A549 (cell line): ENCODE results near the gene RUSF1.

Experiments
- BHLHE40 ChIP-seq: IDR thresholded peaks from 2 replicates; pipeline ENCODE4 v1.6.1; 2012; ENCODE audit warnings: low read depth, low read length, inconsistent platforms
- CHD2 ChIP-seq: fragments of 150-350 bp; IDR thresholded peaks from 2 replicates; pipeline ENCODE4 v1.6.1; 2014; ENCODE audit warnings: low read length; ENCODE audit not compliant: partially characterized antibody
- EP300 ChIP-seq, 2 experiments: fragments of >200 bp; sonication (Bioruptor Twin); formaldehyde crosslinking; IDR thresholded peaks; 2 replicates in 1 of 2; 3 replicates in 1 of 2; pipeline ENCODE4 v1.6.1; 2016 to 2017
- MAFK ChIP-seq: fragments of 450-650 bp; IDR thresholded peaks from 2 replicates; pipeline ENCODE4 v1.6.1; 2014; ENCODE audit not compliant: partially characterized antibody
- MAZ ChIP-seq: fragments of 150-350 bp; IDR thresholded peaks from 2 replicates; pipeline ENCODE4 v1.6.1; 2014; ENCODE audit warnings: antibody characterized with exemption, low read depth, low read length, borderline replicate concordance
- MYC ChIP-seq: IDR thresholded peaks from 2 replicates; pipeline ENCODE4 v1.6.1; 2012; ENCODE audit warnings: mild to moderate bottlenecking, inconsistent platforms, low read length, improper control_type of control experiment, borderline replicate concordance
- NFE2L2 ChIP-seq: fragments of 150-350 bp; conservative IDR thresholded peaks from 2 replicates; pipeline ENCODE4 v1.6.1; 2014; ENCODE audit warnings: low read length
- POLR2A ChIP-seq: IDR thresholded peaks from 2 replicates; pipeline ENCODE4 v1.6.1; 2012; ENCODE audit warnings: mild to moderate bottlenecking, low read length
- RCOR1 ChIP-seq: fragments of 150-350 bp; IDR thresholded peaks from 2 replicates; pipeline ENCODE4 v1.6.1; 2014; ENCODE audit warnings: antibody characterized with exemption, low read length, low read depth
- TF ChIP-seq, protein P1 (sequence below): fragments of >200 bp; sonication (Bioruptor Twin); formaldehyde crosslinking; IDR thresholded peaks from 3 replicates; pipeline ENCODE4 v1.5.1; 2016
- TF ChIP-seq, protein P2 (sequence below): fragments of 200-600 bp; sonication (generic); IDR thresholded peaks from 2 replicates; pipeline ENCODE4 v1.6.1; 2016; ENCODE audit warnings: antibody characterized with exemption, mild to moderate bottlenecking, moderate library complexity

DNA sequence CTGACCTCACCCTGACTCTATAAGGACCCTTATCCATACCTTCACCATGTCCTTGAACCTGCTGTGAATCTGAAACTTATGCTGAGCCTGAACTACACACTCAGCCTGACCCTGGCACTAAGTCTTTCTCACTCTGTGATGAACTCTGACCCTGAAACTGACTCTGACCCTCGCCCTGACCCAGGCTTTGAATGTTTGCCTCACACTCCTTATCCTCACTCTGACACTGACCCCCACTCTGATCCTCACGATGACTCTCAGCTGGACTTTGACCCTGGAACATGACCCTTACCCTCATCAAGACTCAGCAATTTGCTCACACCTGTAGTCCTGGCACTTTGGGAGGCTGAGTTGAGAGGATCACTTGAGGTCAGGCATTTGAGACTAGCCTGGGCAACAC lies 23.9 kb upstream of the RUSF1 start:
- TF ChIP-seq, protein P1, sequence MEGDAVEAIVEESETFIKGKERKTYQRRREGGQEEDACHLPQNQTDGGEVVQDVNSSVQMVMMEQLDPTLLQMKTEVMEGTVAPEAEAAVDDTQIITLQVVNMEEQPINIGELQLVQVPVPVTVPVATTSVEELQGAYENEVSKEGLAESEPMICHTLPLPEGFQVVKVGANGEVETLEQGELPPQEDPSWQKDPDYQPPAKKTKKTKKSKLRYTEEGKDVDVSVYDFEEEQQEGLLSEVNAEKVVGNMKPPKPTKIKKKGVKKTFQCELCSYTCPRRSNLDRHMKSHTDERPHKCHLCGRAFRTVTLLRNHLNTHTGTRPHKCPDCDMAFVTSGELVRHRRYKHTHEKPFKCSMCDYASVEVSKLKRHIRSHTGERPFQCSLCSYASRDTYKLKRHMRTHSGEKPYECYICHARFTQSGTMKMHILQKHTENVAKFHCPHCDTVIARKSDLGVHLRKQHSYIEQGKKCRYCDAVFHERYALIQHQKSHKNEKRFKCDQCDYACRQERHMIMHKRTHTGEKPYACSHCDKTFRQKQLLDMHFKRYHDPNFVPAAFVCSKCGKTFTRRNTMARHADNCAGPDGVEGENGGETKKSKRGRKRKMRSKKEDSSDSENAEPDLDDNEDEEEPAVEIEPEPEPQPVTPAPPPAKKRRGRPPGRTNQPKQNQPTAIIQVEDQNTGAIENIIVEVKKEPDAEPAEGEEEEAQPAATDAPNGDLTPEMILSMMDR: no peak
- TF ChIP-seq POLR2A (no peak), EP300 (IDR thresholded peaks at IDR 0.05) (no peak), CHD2 (no peak), NFE2L2 (no peak), MYC (no peak), RCOR1 (no peak), MAZ (no peak), MAFK (no peak), BHLHE40 (no peak)
- TF ChIP-seq, protein P2, sequence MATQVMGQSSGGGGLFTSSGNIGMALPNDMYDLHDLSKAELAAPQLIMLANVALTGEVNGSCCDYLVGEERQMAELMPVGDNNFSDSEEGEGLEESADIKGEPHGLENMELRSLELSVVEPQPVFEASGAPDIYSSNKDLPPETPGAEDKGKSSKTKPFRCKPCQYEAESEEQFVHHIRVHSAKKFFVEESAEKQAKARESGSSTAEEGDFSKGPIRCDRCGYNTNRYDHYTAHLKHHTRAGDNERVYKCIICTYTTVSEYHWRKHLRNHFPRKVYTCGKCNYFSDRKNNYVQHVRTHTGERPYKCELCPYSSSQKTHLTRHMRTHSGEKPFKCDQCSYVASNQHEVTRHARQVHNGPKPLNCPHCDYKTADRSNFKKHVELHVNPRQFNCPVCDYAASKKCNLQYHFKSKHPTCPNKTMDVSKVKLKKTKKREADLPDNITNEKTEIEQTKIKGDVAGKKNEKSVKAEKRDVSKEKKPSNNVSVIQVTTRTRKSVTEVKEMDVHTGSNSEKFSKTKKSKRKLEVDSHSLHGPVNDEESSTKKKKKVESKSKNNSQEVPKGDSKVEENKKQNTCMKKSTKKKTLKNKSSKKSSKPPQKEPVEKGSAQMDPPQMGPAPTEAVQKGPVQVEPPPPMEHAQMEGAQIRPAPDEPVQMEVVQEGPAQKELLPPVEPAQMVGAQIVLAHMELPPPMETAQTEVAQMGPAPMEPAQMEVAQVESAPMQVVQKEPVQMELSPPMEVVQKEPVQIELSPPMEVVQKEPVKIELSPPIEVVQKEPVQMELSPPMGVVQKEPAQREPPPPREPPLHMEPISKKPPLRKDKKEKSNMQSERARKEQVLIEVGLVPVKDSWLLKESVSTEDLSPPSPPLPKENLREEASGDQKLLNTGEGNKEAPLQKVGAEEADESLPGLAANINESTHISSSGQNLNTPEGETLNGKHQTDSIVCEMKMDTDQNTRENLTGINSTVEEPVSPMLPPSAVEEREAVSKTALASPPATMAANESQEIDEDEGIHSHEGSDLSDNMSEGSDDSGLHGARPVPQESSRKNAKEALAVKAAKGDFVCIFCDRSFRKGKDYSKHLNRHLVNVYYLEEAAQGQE: no peak
